ENCODE results near the gene CALB2.
"Not testable (repeated sequence)": the region's sequence is repeated elsewhere in the genome, so short reads cannot be mapped to it uniquely, and the experiment has no call there.

Gene CALB2

GRCh38 chr16:71358464-71358998, at the start of gene CALB2:
TSS of gene CALB2 (plus strand) at chr16:71358723. CDS start at chr16:71358793, 70 bp downstream.
- DNase-seq, result peak; percentile 60

- peak; percentile 18 for DNase-seq
Observed at GRCh38 chr16:71311553-71312158, 46.9 kb upstream of the CALB2 start.

- DNase-seq, result not testable (repeated sequence)
Observed at GRCh38 chr16:71313591-71313990, 44.9 kb upstream of the CALB2 start.

GRCh38 chr16:71315269-71315668, 43.3 kb upstream of the CALB2 start:
- no peak for DNase-seq

- no peak for DNase-seq
Observed at GRCh38 chr16:71319999-71320398, 38.5 kb upstream of the CALB2 start.

GRCh38 chr16:71327720-71328119, 30.8 kb upstream of the CALB2 start:
- no peak for DNase-seq

- no peak for DNase-seq
Observed at GRCh38 chr16:71328151-71328550, 30.4 kb upstream of the CALB2 start.

GRCh38 chr16:71337631-71338030, 20.9 kb upstream of the CALB2 start:
- no peak for DNase-seq

GRCh38 chr16:71338193-71338592, 20.3 kb upstream of the CALB2 start:
- DNase-seq, result no peak

GRCh38 chr16:71338632-71339031, 19.9 kb upstream of the CALB2 start:
- no peak for DNase-seq

GRCh38 chr16:71339236-71340171, 19.0 kb upstream of the CALB2 start:
- DNase-seq, result no peak

- no peak for DNase-seq
Observed at GRCh38 chr16:71340406-71340805, 18.1 kb upstream of the CALB2 start.

GRCh38 chr16:71341881-71342280, 16.6 kb upstream of the CALB2 start:
- no peak for DNase-seq

GRCh38 chr16:71343078-71343477, 15.4 kb upstream of the CALB2 start:
- no peak for DNase-seq

GRCh38 chr16:71344315-71344905, 14.1 kb upstream of the CALB2 start:
- no peak for DNase-seq

- no peak for DNase-seq
Observed at GRCh38 chr16:71345031-71345430, 13.5 kb upstream of the CALB2 start.

GRCh38 chr16:71347146-71347545, 11.4 kb upstream of the CALB2 start:
- DNase-seq, result no peak

- no peak for DNase-seq
Observed at GRCh38 chr16:71348262-71349085, 10.0 kb upstream of the CALB2 start.

GRCh38 chr16:71350821-71351557, 7.5 kb upstream of the CALB2 start:
- no peak for DNase-seq

GRCh38 chr16:71351558-71351901, 7.0 kb upstream of the CALB2 start:
- no peak for DNase-seq

- DNase-seq, result no peak
Observed at GRCh38 chr16:71352466-71352865, 6.1 kb upstream of the CALB2 start.

- DNase-seq, result no peak
Observed at GRCh38 chr16:71352963-71353460, 5.5 kb upstream of the CALB2 start.

Measured in activated CD4-positive, alpha-beta T cell treated with anti-CD3 and anti-CD28 coated beads, Interleukin-2, amount 50 U/mL, for 1 hour (primary cell).